HCT116 (cell line): Measurements from ENCODE around the gene ZNF283. TPM values are rescaled to one million over a fixed set of nuclear protein-coding genes. Genes with fewer than 3 reads are reported as not detected.

Experiments used
- ATAC-seq: fragments of 200-7000 bp; cut with Tn5 transposase; 2 replicates; pipeline ENCODE4 v1.9.1; 2020; ENCODE audit warnings: mild to moderate bottlenecking, moderate library complexity
- BruUV-seq: library from RNA; stranded (reverse); fragments of 400-500 nt; replicated peaks from 2 replicates; lab custom pipeline; 2021; lab: Mats Ljungman, UMichigan
- CTCF ChIA-PET: fragments of 300-600 bp; sonication (Branson Sonifier 250); formaldehyde crosslinking; loops from one replicate; lab custom pipeline; 2021; ENCODE audit warnings: antibody characterized with exemption; lab: Charles Lee
- POLR2A ChIA-PET: fragments of 300-600, 350-600 bp; sonication (Branson Sonifier 250); formaldehyde crosslinking; loops from one replicate; lab custom pipeline; 2021; ENCODE audit warnings: antibody characterized with exemption; lab: Charles Lee
- RAD21 ChIA-PET, 2 experiments: fragments of 300-600 bp; sonication (Branson Sonifier 250); formaldehyde crosslinking; loops; one replicate each; lab custom pipeline; 2023; ENCODE audit warnings: low total read pairs in 2 of 2; ENCODE audit not compliant: uncharacterized antibody in 2 of 2, unreplicated experiment in 2 of 2, low non-redundant PET in 1 of 2; lab: Charles Lee
- DNase-seq: peaks from one replicate; pipeline ENCODE4 v3.0.0-alpha.2; 2010; ENCODE audit warnings: low read depth, low spot score
- H2AFZ ChIP-seq: fragments of 200-600 bp; shearing (Covaris generic), sonication (generic); 2 replicates; pipeline ENCODE4 v1.6.1; 2017; ENCODE audit warnings: low read depth, mixed run types, mixed read lengths, antibody characterized with exemption, low read length; ENCODE audit not compliant: poor library complexity, severe bottlenecking
- H3K27ac ChIP-seq: 2 replicates; pipeline ENCODE4 v1.5.1; 2012; ENCODE audit warnings: low read depth, low read length
- H3K27me3 ChIP-seq: fragments of 200-600 bp; sonication (generic); 2 replicates; pipeline ENCODE4 v1.6.1; 2016; ENCODE audit warnings: mixed run types, low read length, mixed read lengths; ENCODE audit not compliant: insufficient read depth
- H3K36me3 ChIP-seq, 2 experiments: fragments of 200-500 bp in 1 of 2; fragments of 200-600 bp in 1 of 2; sonication (Bioruptor generic) in 1 of 2; sonication (generic) in 1 of 2; 2 replicates each; pipeline versions ENCODE4 v1.5.1 to v1.6.1; 2014 to 2016; ENCODE audit warnings: low read length in 2 of 2, inconsistent platforms in 1 of 2, mixed read lengths in 1 of 2, mixed run types in 1 of 2; ENCODE audit not compliant: insufficient read depth in 2 of 2, control insufficient read depth in 1 of 2
- H3K4me1 ChIP-seq, 2 experiments: fragments of 200-600 bp in 1 of 2; sonication (generic) in 1 of 2; 2 replicates each; pipeline versions ENCODE4 v1.5.1 to v1.6.1; 2012 to 2017; ENCODE audit warnings: low read length in 2 of 2, inconsistent platforms in 1 of 2, mild to moderate bottlenecking in 1 of 2, mixed read lengths in 1 of 2, mixed run types in 1 of 2, moderate library complexity in 1 of 2; ENCODE audit not compliant: insufficient read depth in 2 of 2, control insufficient read depth in 1 of 2
- H3K4me2 ChIP-seq: fragments of 200-600 bp; sonication (generic); 2 replicates; pipeline ENCODE4 v1.6.1; 2017; ENCODE audit warnings: mixed run types, low read length, mixed read lengths
- H3K4me3 ChIP-seq, 2 experiments: fragments of 200-600 bp in 1 of 2; sonication (generic) in 1 of 2; replicated peaks in 1 of 2; 2 replicates each; pipeline ENCODE4 v1.5.1; 2011 to 2016; ENCODE audit warnings: low read length in 2 of 2, control low read depth in 1 of 2, low read depth in 1 of 2, mild to moderate bottlenecking in 1 of 2, mixed read lengths in 1 of 2, mixed run types in 1 of 2
- H3K79me2 ChIP-seq: fragments of 200-600 bp; sonication (generic); 2 replicates; pipeline ENCODE4 v1.6.1; 2017; ENCODE audit warnings: mild to moderate bottlenecking, mixed run types, low read length, moderate library complexity, mixed read lengths; ENCODE audit not compliant: insufficient read depth
- H3K9ac ChIP-seq: fragments of 200-600 bp; sonication (generic); 2 replicates; pipeline ENCODE4 v1.6.1; 2016; ENCODE audit warnings: low read length, mixed read lengths
- H3K9me2 ChIP-seq: fragments of 200-600 bp; sonication (generic), shearing (Covaris generic); 2 replicates; pipeline ENCODE4 v1.6.1; 2017; ENCODE audit warnings: mixed run types, mild to moderate bottlenecking, moderate library complexity; ENCODE audit not compliant: insufficient read depth
- H3K9me3 ChIP-seq, 2 experiments: fragments of 200-500 bp in 1 of 2; fragments of 200-600 bp in 1 of 2; sonication (Bioruptor generic) in 1 of 2; sonication (generic) in 1 of 2; 2 replicates each; pipeline ENCODE4 v1.6.1; 2014 to 2017; ENCODE audit warnings: low read length in 2 of 2, mixed read lengths in 2 of 2, inconsistent platforms in 1 of 2, low read depth in 1 of 2, mild to moderate bottlenecking in 1 of 2, mixed run types in 1 of 2, moderate library complexity in 1 of 2; ENCODE audit not compliant: control insufficient read depth in 1 of 2, insufficient read depth in 1 of 2
- H4K20me1 ChIP-seq: fragments of 200-600 bp; sonication (generic), shearing (Covaris generic); 2 replicates; pipeline ENCODE4 v1.6.1; 2017; ENCODE audit warnings: mixed run types, mild to moderate bottlenecking, moderate library complexity; ENCODE audit not compliant: insufficient read depth
- CBX3 ChIP-seq: IDR thresholded peaks from 2 replicates; pipeline ENCODE4 v1.6.1; 2012; ENCODE audit warnings: low read depth
- CEBPB ChIP-seq: IDR thresholded peaks from 2 replicates; pipeline ENCODE4 v1.6.1; 2012; ENCODE audit warnings: low read depth
- CTCF ChIP-seq, 3 experiments: fragments of 200-600 bp in 1 of 3; sonication (generic) in 1 of 3; IDR thresholded peaks in 2 of 3; conservative IDR thresholded peaks in 1 of 3; 2 replicates each; pipeline ENCODE4 v1.5.1; 2012 to 2017; ENCODE audit warnings: low read depth in 2 of 3, low read length in 2 of 3, antibody characterized with exemption in 1 of 3, borderline replicate concordance in 1 of 3, control low read depth in 1 of 3, mild to moderate bottlenecking in 1 of 3, mixed read lengths in 1 of 3, mixed run types in 1 of 3, moderate library complexity in 1 of 3; ENCODE audit not compliant: insufficient read depth in 1 of 3
- EGR1 ChIP-seq: IDR thresholded peaks from 2 replicates; pipeline ENCODE4 v1.6.1; 2012; ENCODE audit warnings: low read depth
- ELF1 ChIP-seq: IDR thresholded peaks from 2 replicates; pipeline ENCODE4 v1.6.1; 2012; ENCODE audit warnings: low read depth, borderline replicate concordance
- EZH2 ChIP-seq: fragments of 200-600 bp; sonication (generic); IDR thresholded peaks from 2 replicates; pipeline ENCODE4 v1.6.1; 2017; ENCODE audit warnings: antibody characterized with exemption, mixed run types
- EZH2phosphoT487 ChIP-seq: fragments of 200-600 bp; IDR thresholded peaks from 2 replicates; pipeline ENCODE4 v1.6.1; 2018; ENCODE audit warnings: antibody characterized with exemption, borderline replicate concordance
- FOSL1 ChIP-seq: IDR thresholded peaks from 2 replicates; pipeline ENCODE4 v1.6.1; 2012; ENCODE audit warnings: low read depth
- JUND ChIP-seq: IDR thresholded peaks from 2 replicates; pipeline ENCODE4 v1.6.1; 2012
- RAD21 ChIP-seq: IDR thresholded peaks from 2 replicates; pipeline ENCODE4 v1.6.1; 2012; ENCODE audit warnings: low read depth, mild to moderate bottlenecking
- REST ChIP-seq: IDR thresholded peaks from 2 replicates; pipeline ENCODE4 v1.6.1; 2012; ENCODE audit warnings: low read depth
- SIN3A ChIP-seq: IDR thresholded peaks from 2 replicates; pipeline ENCODE4 v1.6.1; 2012; ENCODE audit warnings: low read depth
- SP1 ChIP-seq: IDR thresholded peaks from 2 replicates; pipeline ENCODE4 v1.6.1; 2012; ENCODE audit warnings: low read depth
- SRF ChIP-seq: IDR thresholded peaks from 2 replicates; pipeline ENCODE4 v1.6.1; 2012; ENCODE audit warnings: low read depth
- TCF7L2 ChIP-seq: IDR thresholded peaks from 2 replicates; pipeline ENCODE4 v1.7.0; 2011; ENCODE audit warnings: borderline replicate concordance, inconsistent platforms; ENCODE audit not compliant: insufficient read depth, insufficient read length; ENCODE audit errors: extremely low read depth
- YY1 ChIP-seq: IDR thresholded peaks from 2 replicates; pipeline ENCODE4 v1.6.1; 2011; ENCODE audit warnings: low read length, low read depth, moderate library complexity, mild to moderate bottlenecking; ENCODE audit not compliant: insufficient replicate concordance; ENCODE audit errors: extremely low read depth
- ZFX ChIP-seq: fragments of 450-650 bp; IDR thresholded peaks from 2 replicates; pipeline ENCODE4 v1.6.1; 2017
- ZNF274 ChIP-seq: fragments of 200-500 bp; sonication (Bioruptor generic); IDR thresholded peaks from 2 replicates; pipeline ENCODE4 v1.6.1; 2014; ENCODE audit warnings: mild to moderate bottlenecking, low read depth, low read length, inconsistent platforms
- intact Hi-C: fragments of 100-400 bp; cut with micrococcal nuclease; formaldehyde crosslinking; loops from 2 replicates; pipeline ENCODE4 v1.10.0; 2022
- total RNA-seq: library from RNA; stranded (reverse); gene quantifications from one replicate; pipeline ENCODE4 v1.2.1, GENCODE V29; 2021; ENCODE audit not compliant: unreplicated experiment
- TF ChIP-seq, protein P1 (sequence below): IDR thresholded peaks from 2 replicates; pipeline ENCODE4 v1.6.1; 2012
- TF ChIP-seq, protein P2 (sequence below): IDR thresholded peaks from 2 replicates; pipeline ENCODE4 v1.6.1; 2011; ENCODE audit warnings: mild to moderate bottlenecking, low read length, moderate library complexity; ENCODE audit not compliant: insufficient replicate concordance; ENCODE audit errors: extremely low read depth

Gene ZNF283
- total RNA-seq, 1 experiment from 2014 or later = 7.6 TPM

GRCh38 chr19:43797556-43797955 lies 29.6 kb upstream of the ZNF283 start:
- CTCF ChIA-PET = no interaction called here
- BruUV-seq = no TSS peak
- Histone ChIP-seq H3K79me2 (no peaks in the 10 kb centered on the region), H3K9me3 (peaks cover 0 to 11% of the 10 kb centered on the region in 2 experiments; a peak in 1 of 4 replicates), H3K9me2 (no peaks in the 10 kb centered on the region), H3K27me3 (no peaks in the 10 kb centered on the region), H4K20me1 (no peaks in the 10 kb centered on the region), H2AFZ (no peak overlapping the region), H3K4me1 (peaks cover 18 to 30% of the 10 kb centered on the region in 2 experiments), H3K36me3 (peaks cover 0 to 9% of the 10 kb centered on the region in 2 experiments; a peak in 1 of 4 replicates), H3K4me2 (peak overlapping the region; percentile 100), H3K4me3 (peak overlapping the region; percentile 58 to 91), H3K9ac (no peak overlapping the region), H3K27ac (peak overlapping the region; percentile 79; the same call in 1 of the 2 replicates)
- TF ChIP-seq JUND (no peak), REST (no peak), EGR1 (no peak), SRF (no peak), SP1 (no peak), SIN3A (no peak), ZFX (no peak), CEBPB (no peak), ZNF274 (no peak), CBX3 (no peak), CTCF (IDR thresholded peaks at IDR 0.05 in 2 of 3, conservative IDR thresholded peaks at IDR 0.05 in 1 of 3; ENCODE audit: borderline replicate concordance in 1 of 3, insufficient read depth in 1 of 3, low read depth in 2 of 3, low read length in 2 of 3) (no peak), ELF1 (no peak), FOSL1 (no peak), YY1 (no peak), EZH2phosphoT487 (no peak), TCF7L2 (no peak), RAD21 (no peak), EZH2 (no peak)
- TF ChIP-seq, protein P1, sequence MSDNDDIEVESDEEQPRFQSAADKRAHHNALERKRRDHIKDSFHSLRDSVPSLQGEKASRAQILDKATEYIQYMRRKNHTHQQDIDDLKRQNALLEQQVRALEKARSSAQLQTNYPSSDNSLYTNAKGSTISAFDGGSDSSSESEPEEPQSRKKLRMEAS = no peak
- TF ChIP-seq, protein P2, sequence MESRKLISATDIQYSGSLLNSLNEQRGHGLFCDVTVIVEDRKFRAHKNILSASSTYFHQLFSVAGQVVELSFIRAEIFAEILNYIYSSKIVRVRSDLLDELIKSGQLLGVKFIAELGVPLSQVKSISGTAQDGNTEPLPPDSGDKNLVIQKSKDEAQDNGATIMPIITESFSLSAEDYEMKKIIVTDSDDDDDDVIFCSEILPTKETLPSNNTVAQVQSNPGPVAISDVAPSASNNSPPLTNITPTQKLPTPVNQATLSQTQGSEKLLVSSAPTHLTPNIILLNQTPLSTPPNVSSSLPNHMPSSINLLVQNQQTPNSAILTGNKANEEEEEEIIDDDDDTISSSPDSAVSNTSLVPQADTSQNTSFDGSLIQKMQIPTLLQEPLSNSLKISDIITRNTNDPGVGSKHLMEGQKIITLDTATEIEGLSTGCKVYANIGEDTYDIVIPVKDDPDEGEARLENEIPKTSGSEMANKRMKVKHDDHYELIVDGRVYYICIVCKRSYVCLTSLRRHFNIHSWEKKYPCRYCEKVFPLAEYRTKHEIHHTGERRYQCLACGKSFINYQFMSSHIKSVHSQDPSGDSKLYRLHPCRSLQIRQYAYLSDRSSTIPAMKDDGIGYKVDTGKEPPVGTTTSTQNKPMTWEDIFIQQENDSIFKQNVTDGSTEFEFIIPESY = no peak
- no peak for ATAC-seq
- intact Hi-C loops = no loop called here
- POLR2A ChIA-PET = no interaction called here
- no peak for DNase-seq
- RAD21 ChIA-PET = no interaction called here
